Activated T-helper 1 cell treated with anti-CD3 and anti-CD28 coated beads, Interleukin-2, amount 50 U/mL, for 16 hours (primary cell): ENCODE measurements around the gene APBB2.

Experiments used
- DNase-seq, 2 donors: peaks; one replicate each; pipeline ENCODE4 v3.0.0-alpha.2; 2020; ENCODE audit warnings: low read depth in 1 of 2, low spot score in 1 of 2

The APBB2 gene

GRCh38 chr4:41216294-41217019, 2.1 kb upstream of the APBB2 start:
- DNase-seq: no peak

DNA sequence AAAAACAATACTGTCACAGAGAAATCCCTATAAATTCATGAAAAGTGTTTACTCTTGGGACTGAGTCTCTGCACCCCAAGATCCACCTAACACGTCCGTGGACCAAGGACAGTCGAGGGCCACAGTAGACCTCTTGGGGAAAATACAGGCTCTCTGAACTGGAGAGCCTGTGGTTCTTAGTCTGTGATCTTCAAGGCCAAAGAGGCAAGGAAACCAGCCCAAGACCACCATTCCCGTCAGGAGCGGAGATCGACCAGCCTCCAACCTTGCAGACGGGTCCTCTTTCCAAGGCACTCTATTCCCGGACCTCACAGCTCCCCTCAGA, 1.6 kb upstream of the APBB2 start:
- DNase-seq: no peak

DNA sequence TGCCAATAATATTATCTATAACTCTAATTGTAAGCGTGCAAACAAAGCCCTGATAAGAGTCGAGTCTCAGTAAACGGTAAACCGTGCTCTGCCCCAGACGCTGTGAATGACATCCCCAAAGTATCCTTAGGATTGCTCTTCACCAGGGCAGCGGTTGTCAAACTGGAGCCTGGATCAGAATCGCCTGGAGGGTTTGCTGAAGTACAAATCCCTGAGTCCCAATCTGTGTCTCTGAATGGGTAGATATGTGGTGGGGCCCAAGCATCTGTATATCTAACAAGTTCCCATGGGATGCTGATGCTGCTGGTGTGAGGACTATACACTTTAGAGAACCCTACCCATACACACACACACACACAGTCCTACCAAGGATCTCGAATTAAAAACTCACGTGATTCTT, 813 bp upstream of the APBB2 start:
- DNase-seq: no peak

DNA sequence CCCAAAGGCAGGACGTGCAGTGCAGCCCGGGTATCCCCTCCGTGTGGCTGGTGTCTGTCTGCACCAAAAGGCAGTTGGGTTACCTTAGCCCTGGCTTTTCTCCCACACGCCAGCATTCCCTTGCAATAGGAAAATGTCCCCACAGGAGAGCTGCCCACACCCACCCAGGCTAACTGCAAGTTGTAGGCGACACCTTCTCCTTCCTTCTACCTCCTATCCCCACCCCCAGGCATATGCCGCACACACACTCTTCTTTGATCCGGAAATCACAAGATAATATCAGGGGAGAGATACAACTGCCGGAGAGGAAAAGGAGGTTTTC, 444 bp upstream of the APBB2 start:
- no peak for DNase-seq

- DNase-seq: no peak
Observed at GRCh38 chr4:41213625-41214135, 662 bp downstream of the APBB2 start.

DNA sequence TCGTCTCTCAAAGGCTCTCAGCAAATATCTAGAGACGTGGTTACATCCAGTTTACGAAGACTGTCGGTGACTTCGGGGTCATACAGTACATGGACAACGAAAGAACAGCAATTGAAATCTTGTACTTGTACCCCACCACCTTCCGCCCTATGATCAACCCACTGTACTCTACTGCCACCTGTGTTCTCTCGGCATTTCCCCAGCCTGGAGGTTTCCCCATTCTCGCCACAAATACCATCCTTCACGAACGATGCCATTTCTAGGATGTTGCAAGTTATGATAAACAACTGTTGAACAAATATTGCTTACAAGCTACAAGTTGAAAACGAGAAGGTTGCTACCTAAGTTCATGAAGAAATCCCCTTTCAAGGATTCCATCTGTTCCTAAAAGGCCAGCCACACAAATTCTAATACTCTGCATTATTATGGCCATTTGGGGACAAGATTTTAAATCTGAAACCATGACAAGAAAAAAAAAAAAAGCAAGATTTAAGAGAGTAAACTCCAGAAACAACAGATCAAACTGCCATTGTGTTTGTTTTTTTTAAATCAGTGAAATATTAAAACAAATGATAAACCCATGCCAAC, 1.6 kb downstream of the APBB2 start:
- no peak for DNase-seq

DNA sequence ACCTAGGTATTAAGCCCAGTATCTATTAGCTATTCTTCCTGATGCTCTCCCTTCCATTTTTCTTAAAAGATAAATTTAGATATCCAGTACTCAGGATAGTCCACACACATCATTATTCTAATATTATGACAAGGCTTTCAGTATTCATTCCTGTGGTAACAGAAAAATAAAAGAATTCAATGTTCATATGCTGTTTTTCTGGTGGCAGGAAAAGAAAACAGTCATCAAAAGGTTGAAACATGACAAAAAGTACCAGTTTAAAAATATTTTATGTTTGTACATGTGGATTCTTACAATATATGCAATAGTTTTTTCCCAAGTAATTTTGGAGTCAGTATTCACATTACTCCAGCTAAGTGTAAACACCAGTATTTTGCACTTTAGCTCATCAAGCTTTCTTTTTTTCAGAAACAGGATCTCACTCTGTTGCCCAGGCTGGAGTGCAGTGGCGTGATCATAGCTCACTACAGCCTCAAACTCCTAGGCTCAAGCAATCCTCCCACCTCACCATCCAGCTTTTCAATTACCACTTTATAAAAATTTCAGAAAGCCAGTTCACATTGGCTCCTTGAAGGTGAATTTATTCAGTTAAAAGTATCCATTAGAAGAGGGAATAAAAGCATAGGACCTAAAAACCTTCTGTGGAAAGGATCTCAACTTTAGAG, 2.3 kb downstream of the APBB2 start:
- no peak for DNase-seq

DNA sequence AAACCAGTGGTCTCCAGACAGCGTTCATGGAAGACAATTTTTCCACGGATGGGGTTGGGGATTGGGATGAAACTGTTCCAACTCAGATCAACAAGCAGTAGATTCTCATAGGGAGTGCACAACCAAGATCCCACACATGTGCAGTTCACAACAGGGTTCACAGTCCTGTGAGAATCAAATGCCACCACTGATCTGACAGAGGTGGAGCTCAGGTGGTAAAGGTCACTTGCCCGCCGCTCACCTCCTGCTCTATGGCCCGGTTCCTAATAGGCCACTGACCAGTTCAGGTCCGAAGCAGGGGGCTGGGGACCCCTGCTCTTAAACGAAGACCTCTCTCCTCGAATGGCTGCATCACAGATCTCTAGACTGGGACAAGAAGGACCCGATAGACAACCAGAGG, 4.4 kb downstream of the APBB2 start:
- DNase-seq: no peak

- no peak for DNase-seq
Observed at GRCh38 chr4:41209187-41209586, 5.2 kb downstream of the APBB2 start.

DNA sequence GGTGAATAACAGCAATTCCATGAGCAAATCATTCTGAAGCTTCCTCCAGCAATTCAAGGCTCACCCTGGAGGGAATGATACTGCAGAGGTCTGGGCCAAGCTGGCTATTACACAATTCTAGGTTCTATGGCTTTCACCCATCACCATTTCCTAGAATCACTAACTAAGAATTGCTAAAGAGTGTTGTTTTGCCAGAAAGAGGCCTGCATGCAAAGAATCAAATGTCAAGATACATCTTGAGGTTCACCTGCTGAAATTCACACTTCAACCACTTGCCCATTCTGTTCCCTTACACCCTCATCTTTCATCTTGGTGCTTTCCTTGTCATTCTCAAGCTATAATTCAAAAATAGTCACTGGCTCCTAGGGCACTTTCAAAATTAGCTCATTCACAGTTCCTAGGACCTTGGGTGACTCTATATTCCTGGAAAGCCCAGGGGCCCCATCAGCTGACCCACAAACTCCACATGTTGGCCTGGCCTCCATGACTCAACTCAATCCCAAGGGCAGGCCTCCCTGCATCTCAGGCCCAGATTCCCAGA, 7.0 kb downstream of the APBB2 start:
- DNase-seq: no peak

GRCh38 chr4:41205854-41206460, 8.4 kb downstream of the APBB2 start:
- no peak for DNase-seq

- no peak for DNase-seq
Observed at GRCh38 chr4:41205130-41205529, 9.2 kb downstream of the APBB2 start.

DNA sequence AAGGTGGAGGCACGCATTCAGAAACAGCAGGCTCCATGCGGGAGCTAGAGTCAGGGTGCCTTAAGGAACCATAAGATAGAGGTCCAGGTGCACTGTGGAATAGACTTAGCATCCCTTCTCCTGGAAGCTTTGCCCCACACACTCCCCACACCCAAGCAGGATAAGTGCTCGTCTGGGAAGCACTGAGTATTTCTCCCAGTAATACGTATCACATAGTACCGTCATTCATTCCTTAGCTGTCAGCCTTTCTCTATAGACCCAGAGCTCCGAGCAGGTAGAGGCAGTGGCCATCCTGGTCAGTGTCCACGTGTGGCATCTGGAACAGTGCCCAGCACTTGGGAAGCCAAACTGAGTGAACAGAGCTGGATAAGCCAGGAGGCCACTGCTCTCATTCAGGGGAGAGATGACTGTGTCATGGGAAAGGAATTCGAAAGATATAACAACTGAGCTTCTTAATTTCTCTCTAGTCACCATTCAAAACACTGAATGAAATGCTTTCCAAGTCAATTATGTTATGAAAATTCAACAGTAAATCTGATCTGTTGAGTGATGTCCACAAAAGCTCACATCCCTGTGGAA, 9.9 kb downstream of the APBB2 start:
- DNase-seq: no peak

DNA sequence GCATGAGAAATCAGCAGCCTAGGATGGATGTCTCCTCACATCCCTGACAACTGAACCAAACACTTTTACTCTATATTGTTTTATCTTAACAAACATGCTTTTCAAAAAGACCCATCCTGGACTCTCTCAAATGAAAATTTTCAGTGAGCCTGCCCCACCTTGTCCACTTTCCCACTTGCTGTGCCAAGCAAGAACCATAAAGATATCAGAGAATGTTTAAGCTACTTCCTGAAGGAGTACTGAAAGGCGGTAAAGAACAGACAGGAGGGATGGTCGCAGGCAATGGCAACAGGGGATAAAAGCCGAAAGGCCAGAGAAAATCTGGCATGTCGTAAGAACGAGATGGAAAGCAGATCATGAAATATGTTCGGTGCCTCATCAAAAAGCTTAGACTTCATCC, 10.5 kb downstream of the APBB2 start:
- DNase-seq: no peak

GRCh38 chr4:41202820-41203568, 11.3 kb downstream of the APBB2 start:
- no peak for DNase-seq

DNA sequence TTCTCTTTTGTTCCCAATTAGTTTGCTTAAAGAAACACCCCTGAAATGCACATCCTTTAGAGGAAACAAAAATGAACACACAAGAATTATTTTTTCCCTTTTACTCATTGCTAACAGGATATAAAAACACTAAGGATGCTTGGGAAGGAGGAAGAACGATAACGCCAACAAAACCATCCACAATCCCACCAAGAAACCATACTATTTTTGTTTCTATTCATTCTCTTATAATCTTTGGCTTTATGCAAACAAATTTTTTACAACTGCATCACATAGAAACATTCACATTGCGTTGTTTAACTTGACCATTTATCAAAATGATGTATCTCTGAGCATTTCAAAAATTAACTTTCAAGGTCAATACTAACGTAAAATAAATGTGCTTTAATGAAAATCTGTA, 12.0 kb downstream of the APBB2 start:
- no peak for DNase-seq

DNA sequence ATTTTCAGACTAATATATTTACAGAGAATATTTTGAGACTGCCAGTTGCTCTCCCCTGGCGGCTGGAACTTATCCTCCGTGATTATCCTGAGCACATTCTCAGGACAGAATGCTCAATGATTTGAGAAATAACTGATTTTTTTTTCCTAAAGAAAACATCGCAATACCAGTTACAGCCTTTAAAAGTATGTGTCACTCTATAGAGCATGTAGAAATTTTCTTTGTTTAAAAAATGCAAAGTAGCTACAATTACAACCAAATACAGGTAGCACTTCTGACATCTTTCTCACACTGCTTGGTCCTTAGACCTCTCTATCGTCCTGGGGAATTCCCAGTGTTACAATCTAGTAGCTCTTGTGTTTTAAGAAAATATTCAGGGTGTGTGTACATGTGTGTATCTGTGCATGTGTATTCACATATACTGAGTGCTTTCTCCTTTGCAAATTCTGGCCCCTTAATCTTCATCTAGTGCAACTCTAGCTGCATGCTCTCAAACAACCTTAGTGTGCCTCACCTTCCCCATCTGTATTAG, 13.8 kb downstream of the APBB2 start:
- DNase-seq: no peak

GRCh38 chr4:41199788-41200187, 14.6 kb downstream of the APBB2 start:
- no peak for DNase-seq

GRCh38 chr4:41197996-41198395, 16.3 kb downstream of the APBB2 start:
- DNase-seq: no peak

DNA sequence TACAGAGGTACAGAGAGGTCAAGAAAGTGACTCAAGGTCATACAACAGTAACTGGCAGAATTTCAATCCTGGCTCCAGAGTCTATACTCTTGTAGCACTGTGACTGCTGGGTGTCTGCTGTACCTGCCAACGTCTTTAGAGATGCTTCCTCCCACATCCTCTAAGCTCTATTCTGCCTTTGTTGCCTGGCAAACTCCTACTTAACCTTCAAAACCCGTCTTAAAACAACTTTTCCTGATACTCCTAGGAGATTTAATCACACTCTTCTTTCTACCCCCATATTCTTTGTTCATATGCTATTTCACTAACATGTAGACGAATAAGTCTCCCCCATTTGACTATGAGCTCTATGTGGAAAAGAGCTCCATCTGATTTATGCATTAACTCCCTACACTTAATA, 16.8 kb downstream of the APBB2 start:
- no peak for DNase-seq
